A549 (cell line): Measurements from ENCODE around the gene SDF4.

Experiments
- CBX2 ChIP-seq: fragments of 200-600 bp; sonication (generic); IDR thresholded peaks from 2 replicates; pipeline ENCODE4 v1.6.1; 2016; ENCODE audit warnings: low read depth, mild to moderate bottlenecking, borderline replicate concordance
- CEBPB ChIP-seq, 2 experiments: fragments of >200 bp in 1 of 2; sonication (Bioruptor Twin) in 1 of 2; formaldehyde crosslinking in 1 of 2; IDR thresholded peaks; 2 replicates each; pipeline ENCODE4 v1.6.1; 2012 to 2016
- EHMT2 ChIP-seq: fragments of 200-600 bp; sonication (generic); IDR thresholded peaks from 2 replicates; pipeline ENCODE4 v1.6.1; 2016; ENCODE audit warnings: antibody characterized with exemption, low read depth, mild to moderate bottlenecking, moderate library complexity
- KDM1A ChIP-seq: fragments of 200-600 bp; sonication (generic); IDR thresholded peaks from 2 replicates; pipeline ENCODE4 v1.6.1; 2016; ENCODE audit warnings: low read depth, mild to moderate bottlenecking
- NR3C1 ChIP-seq: fragments of >200 bp; sonication (Bioruptor Twin); formaldehyde crosslinking; IDR thresholded peaks from 3 replicates; pipeline ENCODE4 v1.6.1; 2017
- POLR2A ChIP-seq: IDR thresholded peaks from 2 replicates; pipeline ENCODE4 v1.6.1; 2012; ENCODE audit warnings: mild to moderate bottlenecking, low read length
- RFX5 ChIP-seq: fragments of 450-650 bp; IDR thresholded peaks from 2 replicates; pipeline ENCODE4 v1.7.1; 2014; ENCODE audit warnings: antibody characterized with exemption, mild to moderate bottlenecking, moderate library complexity
- TP53 ChIP-seq: fragments of 250-450 bp; sonication (Bioruptor Pico); IDR thresholded peaks from 2 replicates; pipeline ENCODE4 v1.5.0; 2021; ENCODE audit warnings: mild to moderate bottlenecking, moderate library complexity
- TF ChIP-seq, protein P1 (sequence below): fragments of >200 bp; sonication (Bioruptor Twin); formaldehyde crosslinking; IDR thresholded peaks from 3 replicates; pipeline ENCODE4 v1.5.1; 2016

DNA sequence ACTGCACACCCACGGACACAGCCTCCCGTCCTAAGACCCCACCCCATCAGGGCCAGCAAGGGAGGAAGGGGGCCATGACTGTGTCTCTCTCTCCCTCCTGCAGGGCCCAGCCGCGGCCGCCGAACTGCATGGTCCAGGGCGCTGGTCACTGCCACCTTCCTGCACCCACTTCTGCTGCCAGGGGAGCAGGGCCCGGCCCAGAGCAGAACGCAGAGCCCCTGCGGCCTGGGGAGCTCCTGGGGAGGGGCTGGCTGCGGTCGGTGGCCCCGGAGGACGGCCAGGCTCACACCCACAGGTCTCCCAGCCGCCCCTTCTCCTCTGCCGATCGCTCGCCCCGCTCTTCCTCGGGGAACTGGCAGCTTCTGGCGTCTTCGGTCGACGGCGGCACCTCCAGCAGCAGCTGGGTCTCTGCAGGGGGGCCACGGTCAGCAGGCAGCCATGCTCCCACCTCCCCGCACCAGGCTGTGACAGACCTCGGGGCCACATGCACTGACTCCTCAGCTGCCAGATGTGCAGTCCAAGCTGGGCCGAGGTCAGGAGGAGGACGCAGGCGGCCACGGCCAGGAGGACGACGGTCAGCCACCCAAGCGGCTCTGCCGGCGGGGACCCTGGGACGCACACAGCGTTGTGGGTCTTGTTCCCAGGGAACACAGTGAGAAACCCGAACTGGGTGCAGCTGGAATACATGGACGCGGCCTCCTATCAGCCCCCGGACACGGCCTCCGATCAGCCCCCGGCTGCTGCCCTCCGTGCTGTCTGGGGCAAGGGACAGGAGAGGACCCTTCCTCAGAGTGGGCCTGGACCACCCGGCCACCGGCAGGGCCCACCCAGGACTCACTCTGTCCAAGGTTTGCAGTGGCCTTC is 28.0 kb downstream of the SDF4 start:
- TF ChIP-seq, protein P1, sequence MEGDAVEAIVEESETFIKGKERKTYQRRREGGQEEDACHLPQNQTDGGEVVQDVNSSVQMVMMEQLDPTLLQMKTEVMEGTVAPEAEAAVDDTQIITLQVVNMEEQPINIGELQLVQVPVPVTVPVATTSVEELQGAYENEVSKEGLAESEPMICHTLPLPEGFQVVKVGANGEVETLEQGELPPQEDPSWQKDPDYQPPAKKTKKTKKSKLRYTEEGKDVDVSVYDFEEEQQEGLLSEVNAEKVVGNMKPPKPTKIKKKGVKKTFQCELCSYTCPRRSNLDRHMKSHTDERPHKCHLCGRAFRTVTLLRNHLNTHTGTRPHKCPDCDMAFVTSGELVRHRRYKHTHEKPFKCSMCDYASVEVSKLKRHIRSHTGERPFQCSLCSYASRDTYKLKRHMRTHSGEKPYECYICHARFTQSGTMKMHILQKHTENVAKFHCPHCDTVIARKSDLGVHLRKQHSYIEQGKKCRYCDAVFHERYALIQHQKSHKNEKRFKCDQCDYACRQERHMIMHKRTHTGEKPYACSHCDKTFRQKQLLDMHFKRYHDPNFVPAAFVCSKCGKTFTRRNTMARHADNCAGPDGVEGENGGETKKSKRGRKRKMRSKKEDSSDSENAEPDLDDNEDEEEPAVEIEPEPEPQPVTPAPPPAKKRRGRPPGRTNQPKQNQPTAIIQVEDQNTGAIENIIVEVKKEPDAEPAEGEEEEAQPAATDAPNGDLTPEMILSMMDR, result no peak
- TF ChIP-seq RFX5, result no peak
- no peak for TF ChIP-seq TP53 (CRISPR knock-in tag)
- no peak for TF ChIP-seq POLR2A
- no peak for TF ChIP-seq NR3C1
- no peak for TF ChIP-seq CEBPB (IDR thresholded peaks at IDR 0.05)
- TF ChIP-seq EHMT2, result no peak
- no peak for TF ChIP-seq CBX2
- TF ChIP-seq KDM1A, result no peak
